ENCODE data around the gene SASS6. TPM values are rescaled to one million over a fixed set of nuclear protein-coding genes. Genes with fewer than 3 reads are reported as not detected.

Gene SASS6
- total RNA-seq, 1 experiment from 2014 or later, result 10.1 TPM

DNA sequence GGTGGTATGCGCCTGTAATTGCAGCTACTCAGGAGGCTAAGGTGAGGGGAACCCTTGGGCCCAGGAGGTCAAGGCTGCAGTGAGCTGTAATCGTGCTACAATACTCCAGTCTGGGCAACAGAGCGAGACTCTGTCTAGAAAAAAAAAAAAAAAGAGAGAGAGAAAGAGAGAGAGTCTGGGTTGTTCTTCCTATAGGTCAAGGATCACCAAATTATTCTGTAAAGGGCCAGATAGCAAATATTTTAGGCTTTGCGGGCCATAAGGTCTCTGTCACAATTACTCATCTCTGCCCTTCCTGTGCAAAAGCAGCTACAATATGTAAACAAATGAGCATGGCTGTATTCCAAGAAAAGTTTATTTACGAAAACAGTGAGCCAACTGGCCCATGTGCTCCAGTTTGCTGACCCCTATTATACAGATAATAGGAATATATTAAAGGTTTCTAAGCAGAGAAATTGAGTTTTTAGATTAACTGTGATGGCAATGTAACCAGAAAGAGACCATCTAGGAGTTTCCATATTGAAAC lies 2.1 kb downstream of the SASS6 start:
- Histone ChIP-seq H3K27me3 (replicated peaks; ENCODE audit: control insufficient read depth, insufficient read depth, low read length) (no peaks in the 10 kb centered on the region), H3K9me3 (no peaks in the 10 kb centered on the region), H3K36me3 (ENCODE audit: control insufficient read depth, insufficient read depth, low read length) (no peaks in the 10 kb centered on the region), H3K4me3 (ENCODE audit: low read depth, low read length) (no peak overlapping the region), H3K4me1 (no peaks in the 10 kb centered on the region)
- Mint-ChIP-seq H3K27me3 (ENCODE audit: insufficient read depth, unreplicated experiment) (no peaks in the 10 kb centered on the region), H3K4me1 (ENCODE audit: low read depth, unreplicated experiment) (no peaks in the 10 kb centered on the region), H3K9me3 (ENCODE audit: unreplicated experiment) (no peaks in the 10 kb centered on the region), H3K27ac (ENCODE audit: unreplicated experiment) (no peak overlapping the region), H3K4me3 (ENCODE audit: unreplicated experiment) (no peak overlapping the region), H3K36me3 (ENCODE audit: insufficient read depth, unreplicated experiment) (peaks cover 5% of the 10 kb centered on the region)
- ChIA-PET CTCF (no interaction called here), POLR2A (no interaction called here)
- intact Hi-C loops (cut with micrococcal nuclease; ENCODE audit: unreplicated experiment), result loop anchor here (5.0 to 10.0 kb wide), 4 partner anchors 137 to 326 kb away; partner anchors contain the start of genes CDC14A and RTCA
- no TSS peak for BruUV-seq (replicated peaks)
- TF ChIP-seq, protein P1, sequence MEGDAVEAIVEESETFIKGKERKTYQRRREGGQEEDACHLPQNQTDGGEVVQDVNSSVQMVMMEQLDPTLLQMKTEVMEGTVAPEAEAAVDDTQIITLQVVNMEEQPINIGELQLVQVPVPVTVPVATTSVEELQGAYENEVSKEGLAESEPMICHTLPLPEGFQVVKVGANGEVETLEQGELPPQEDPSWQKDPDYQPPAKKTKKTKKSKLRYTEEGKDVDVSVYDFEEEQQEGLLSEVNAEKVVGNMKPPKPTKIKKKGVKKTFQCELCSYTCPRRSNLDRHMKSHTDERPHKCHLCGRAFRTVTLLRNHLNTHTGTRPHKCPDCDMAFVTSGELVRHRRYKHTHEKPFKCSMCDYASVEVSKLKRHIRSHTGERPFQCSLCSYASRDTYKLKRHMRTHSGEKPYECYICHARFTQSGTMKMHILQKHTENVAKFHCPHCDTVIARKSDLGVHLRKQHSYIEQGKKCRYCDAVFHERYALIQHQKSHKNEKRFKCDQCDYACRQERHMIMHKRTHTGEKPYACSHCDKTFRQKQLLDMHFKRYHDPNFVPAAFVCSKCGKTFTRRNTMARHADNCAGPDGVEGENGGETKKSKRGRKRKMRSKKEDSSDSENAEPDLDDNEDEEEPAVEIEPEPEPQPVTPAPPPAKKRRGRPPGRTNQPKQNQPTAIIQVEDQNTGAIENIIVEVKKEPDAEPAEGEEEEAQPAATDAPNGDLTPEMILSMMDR (IDR thresholded peaks at IDR 0.05; ENCODE audit: insufficient read depth in 1 of 2, low read depth in 1 of 2, low read length in 1 of 2, severe bottlenecking in 1 of 2, unreplicated experiment in 1 of 2), result no peak
- DNase-seq, result no peak

DNA sequence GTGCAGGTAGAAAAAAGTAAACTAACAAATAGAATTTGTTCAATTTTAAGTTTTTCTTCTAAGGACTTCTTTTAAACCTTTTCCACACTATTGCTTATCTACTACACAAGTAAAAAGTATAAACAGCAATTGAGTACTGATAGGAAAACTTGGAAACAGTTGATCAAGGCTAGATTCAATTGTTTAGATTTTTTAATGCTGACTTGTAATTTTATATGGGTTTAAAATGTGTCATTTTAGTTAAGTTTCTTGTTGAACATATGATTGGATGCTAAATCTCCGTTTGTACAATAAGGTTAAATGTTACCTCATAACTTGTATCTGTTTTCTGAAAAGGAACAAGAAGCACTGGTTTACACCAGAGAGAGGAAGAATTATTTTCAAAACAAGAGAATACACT lies 5.5 kb downstream of the SASS6 start:
- no peaks in the 10 kb centered on the region for H3K9me3 Mint-ChIP-seq (ENCODE audit: unreplicated experiment)
- H3K27ac Mint-ChIP-seq (ENCODE audit: unreplicated experiment), result no peak overlapping the region
- Histone ChIP-seq H3K9me3 (no peaks in the 10 kb centered on the region), H3K36me3 (ENCODE audit: control insufficient read depth, insufficient read depth, low read length) (no peaks in the 10 kb centered on the region), H3K4me3 (ENCODE audit: low read depth, low read length) (no peak overlapping the region), H3K4me1 (no peaks in the 10 kb centered on the region), H3K27me3 (replicated peaks; ENCODE audit: control insufficient read depth, insufficient read depth, low read length) (no peaks in the 10 kb centered on the region)
- H3K4me1 Mint-ChIP-seq (ENCODE audit: low read depth, unreplicated experiment), result no peaks in the 10 kb centered on the region
- H3K4me3 Mint-ChIP-seq (ENCODE audit: unreplicated experiment), result no peak overlapping the region
- H3K27me3 Mint-ChIP-seq (ENCODE audit: insufficient read depth, unreplicated experiment), result no peaks in the 10 kb centered on the region
- TF ChIP-seq, protein P1 (IDR thresholded peaks at IDR 0.05; ENCODE audit: insufficient read depth in 1 of 2, low read depth in 1 of 2, low read length in 1 of 2, severe bottlenecking in 1 of 2, unreplicated experiment in 1 of 2), result no peak
- POLR2A ChIA-PET, result no interaction called here
- no peaks in the 10 kb centered on the region for H3K36me3 Mint-ChIP-seq (ENCODE audit: insufficient read depth, unreplicated experiment)
- intact Hi-C loops (cut with micrococcal nuclease; ENCODE audit: unreplicated experiment), result no loop called here
- CTCF ChIA-PET, result no interaction called here
- BruUV-seq (replicated peaks), result no TSS peak
- DNase-seq, result no peak

DNA sequence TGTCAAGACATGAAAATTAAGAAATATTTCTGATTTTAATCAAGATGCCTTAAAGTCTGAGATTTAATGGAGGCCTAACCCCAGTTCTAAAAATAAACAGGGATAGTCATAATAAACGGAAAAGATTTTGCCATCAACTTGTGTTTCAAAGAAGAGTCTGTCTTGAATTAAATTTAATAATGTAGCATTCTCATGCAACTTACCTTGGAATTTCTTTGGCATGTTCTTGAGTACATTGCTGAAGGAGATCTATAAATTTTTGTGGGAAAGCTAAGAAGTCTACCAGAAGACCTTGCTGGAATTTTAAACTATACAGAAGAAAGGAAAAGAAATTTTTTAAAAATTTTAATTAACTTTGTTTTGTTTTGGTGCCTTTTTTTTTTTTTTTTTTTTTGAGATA lies 10.6 kb downstream of the SASS6 start:
- H3K4me3 Mint-ChIP-seq (ENCODE audit: unreplicated experiment), result no peak overlapping the region

More for the DNA sequence above, 10.6 kb downstream of the SASS6 start:
- Histone ChIP-seq H3K9me3 (no peaks in the 10 kb centered on the region), H3K36me3 (ENCODE audit: control insufficient read depth, insufficient read depth, low read length) (no peaks in the 10 kb centered on the region), H3K4me3 (ENCODE audit: low read depth, low read length) (no peak overlapping the region), H3K4me1 (no peaks in the 10 kb centered on the region), H3K27me3 (replicated peaks; ENCODE audit: control insufficient read depth, insufficient read depth, low read length) (no peaks in the 10 kb centered on the region)
- no TSS peak for BruUV-seq (replicated peaks)
- peaks cover 15% of the 10 kb centered on the region for H3K36me3 Mint-ChIP-seq (ENCODE audit: insufficient read depth, unreplicated experiment)
- ChIA-PET CTCF (no interaction called here), POLR2A (no interaction called here)
- no peaks in the 10 kb centered on the region for H3K27me3 Mint-ChIP-seq (ENCODE audit: insufficient read depth, unreplicated experiment)
- intact Hi-C loops (cut with micrococcal nuclease; ENCODE audit: unreplicated experiment), result no loop called here
- TF ChIP-seq, protein P1 (IDR thresholded peaks at IDR 0.05; ENCODE audit: insufficient read depth in 1 of 2, low read depth in 1 of 2, low read length in 1 of 2, severe bottlenecking in 1 of 2, unreplicated experiment in 1 of 2), result no peak
- no peaks in the 10 kb centered on the region for H3K9me3 Mint-ChIP-seq (ENCODE audit: unreplicated experiment)
- DNase-seq, result no peak
- H3K27ac Mint-ChIP-seq (ENCODE audit: unreplicated experiment), result no peak overlapping the region
- no peaks in the 10 kb centered on the region for H3K4me1 Mint-ChIP-seq (ENCODE audit: low read depth, unreplicated experiment)
